GM19193 (cell line): Measurements from ENCODE around the gene MYLK2.

Experiments
- POLR2A ChIP-seq: IDR thresholded peaks from 4 replicates; pipeline ENCODE4 v1.6.1; 2011; ENCODE audit not compliant: insufficient read depth, insufficient read length; ENCODE audit errors: extremely low read depth

The MYLK2 gene

GRCh38 chr20:31841928-31842327 is 22.8 kb downstream of the MYLK2 start:
- TF ChIP-seq POLR2A: no peak

- no peak for TF ChIP-seq POLR2A
Measured at GRCh38 chr20:31842471-31843157, 23.5 kb downstream of the MYLK2 start.

- TF ChIP-seq POLR2A: no peak
Measured at GRCh38 chr20:31843288-31843687, 24.1 kb downstream of the MYLK2 start.

- no peak for TF ChIP-seq POLR2A
Measured at GRCh38 chr20:31843881-31844280, 24.7 kb downstream of the MYLK2 start.

- TF ChIP-seq POLR2A: no peak
Measured at GRCh38 chr20:31844737-31845299, 25.7 kb downstream of the MYLK2 start.

GRCh38 chr20:31845300-31845863 is 26.2 kb downstream of the MYLK2 start, which contains the start of gene FOXS1:
FOXS1 (minus strand) TSS chr20:31845604; CDS start chr20:31845542, 62 bp downstream.
- TF ChIP-seq POLR2A: no peak

GRCh38 chr20:31846793-31847138 is 27.6 kb downstream of the MYLK2 start:
- TF ChIP-seq POLR2A: no peak

GRCh38 chr20:31848088-31848999 is 29.2 kb downstream of the MYLK2 start:
- TF ChIP-seq POLR2A: no peak

GRCh38 chr20:31849306-31849930 is 30.3 kb downstream of the MYLK2 start:
- no peak for TF ChIP-seq POLR2A

GRCh38 chr20:31851240-31851955 is 32.2 kb downstream of the MYLK2 start:
- TF ChIP-seq POLR2A: no peak

- TF ChIP-seq POLR2A: no peak
Measured at GRCh38 chr20:31853481-31853880, 34.3 kb downstream of the MYLK2 start.

- no peak for TF ChIP-seq POLR2A
Measured at GRCh38 chr20:31856516-31856915, 37.4 kb downstream of the MYLK2 start.

- TF ChIP-seq POLR2A: no peak
Measured at GRCh38 chr20:31857861-31858759, 39.0 kb downstream of the MYLK2 start.
